Liver (tissue), 9 donors: Measurements from ENCODE around the gene NAA80. TPM values are rescaled to one million over a fixed set of nuclear protein-coding genes. Genes with fewer than 3 reads are reported as not detected.

Experiments used
- DNase-seq: peaks from one replicate; pipeline ENCODE4 v3.0.0-alpha.2; 2017; ENCODE audit warnings: low spot score
- H3K27ac ChIP-seq, 2 donors: one replicate each; pipeline ENCODE4 v1.7.0; 2013; ENCODE audit warnings: inconsistent platforms in 2 of 2, low read length in 2 of 2, control low read depth in 1 of 2, low read depth in 1 of 2, mild to moderate bottlenecking in 1 of 2
- H3K27me3 ChIP-seq, 4 donors: one replicate each; pipeline versions ENCODE4 v1.6.1 to v1.7.0; 2013; ENCODE audit warnings: low read length in 3 of 4, inconsistent platforms in 1 of 4, mild to moderate bottlenecking in 1 of 4, moderate library complexity in 1 of 4; ENCODE audit not compliant: control insufficient read depth in 4 of 4, insufficient read depth in 4 of 4
- H3K36me3 ChIP-seq, 4 donors: one replicate each; pipeline versions ENCODE4 v1.6.1 to v1.7.0; 2013; ENCODE audit warnings: low read length in 3 of 4, mild to moderate bottlenecking in 3 of 4, low read depth in 1 of 4, moderate library complexity in 1 of 4; ENCODE audit not compliant: control insufficient read depth in 4 of 4, insufficient read depth in 3 of 4
- H3K4me1 ChIP-seq, 4 donors: one replicate each; pipeline versions ENCODE4 v1.6.1 to v1.7.0; 2013; ENCODE audit warnings: low read length in 3 of 4, mild to moderate bottlenecking in 3 of 4, moderate library complexity in 1 of 4; ENCODE audit not compliant: control insufficient read depth in 4 of 4, insufficient read depth in 4 of 4
- H3K4me3 ChIP-seq, 3 donors: one replicate each; pipeline versions ENCODE4 v1.6.1 to v1.7.0; 2013; ENCODE audit warnings: low read length in 3 of 3, control low read depth in 1 of 3, low read depth in 1 of 3, mild to moderate bottlenecking in 1 of 3
- H3K9ac ChIP-seq, 2 donors: one replicate each; pipeline ENCODE4 v1.7.0; 2013; ENCODE audit warnings: low read length in 2 of 2, mild to moderate bottlenecking in 2 of 2, moderate library complexity in 2 of 2, control low read depth in 1 of 2, low read depth in 1 of 2
- H3K9me3 ChIP-seq, 4 donors: one replicate each; pipeline versions ENCODE4 v1.6.1 to v1.7.0; 2013; ENCODE audit warnings: low read length in 3 of 4; ENCODE audit not compliant: control insufficient read depth in 4 of 4
- EGR1 ChIP-seq, 2 donors: IDR thresholded peaks; 2 replicates each; pipeline ENCODE4 v1.6.1; 2016 to 2018; ENCODE audit warnings: antibody characterized with exemption in 2 of 2, low read depth in 2 of 2
- FOXA1 ChIP-seq: IDR thresholded peaks from 2 replicates; pipeline ENCODE4 v1.6.1; 2016; ENCODE audit warnings: antibody characterized with exemption
- HNF4A ChIP-seq, 2 donors: conservative IDR thresholded peaks; 2 replicates each; pipeline ENCODE4 v1.6.1; 2016; ENCODE audit warnings: antibody characterized with exemption in 2 of 2, mild to moderate bottlenecking in 2 of 2
- HNF4G ChIP-seq: IDR thresholded peaks from 2 replicates; pipeline ENCODE4 v1.6.1; 2016; ENCODE audit warnings: antibody characterized with exemption
- JUND ChIP-seq, 2 donors: IDR thresholded peaks; 2 replicates each; pipeline ENCODE4 v1.6.1; 2016; ENCODE audit warnings: antibody characterized with exemption in 2 of 2
- NR2F2 ChIP-seq: IDR thresholded peaks from 2 replicates; pipeline ENCODE4 v1.6.1; 2016; ENCODE audit warnings: antibody characterized with exemption
- RAD21 ChIP-seq, 2 donors: IDR thresholded peaks; 2 replicates each; pipeline ENCODE4 v1.6.1; 2016; ENCODE audit warnings: antibody characterized with exemption in 2 of 2, mild to moderate bottlenecking in 2 of 2
- RXRA ChIP-seq, 2 donors: IDR thresholded peaks; 2 replicates each; pipeline ENCODE4 v1.6.1; 2017 to 2018; ENCODE audit warnings: antibody characterized with exemption in 2 of 2, mild to moderate bottlenecking in 1 of 2
- SP1 ChIP-seq: IDR thresholded peaks from 2 replicates; pipeline ENCODE4 v1.6.1; 2018; ENCODE audit warnings: antibody characterized with exemption, mild to moderate bottlenecking
- TAF1 ChIP-seq: conservative IDR thresholded peaks from 2 replicates; pipeline ENCODE4 v1.6.1; 2016; ENCODE audit warnings: antibody characterized with exemption, mild to moderate bottlenecking
- YY1 ChIP-seq: IDR thresholded peaks from 2 replicates; pipeline ENCODE4 v1.6.1; 2016; ENCODE audit warnings: antibody characterized with exemption, mild to moderate bottlenecking
- WGBS: extraction: QIAGEN DNeasy Blood & Tissue Kit; methylation state at CpG from one replicate; pipeline ENCODE4 v1.1.7; 2013; 5-methylcytosine and 5-hydroxymethylcytosine counted together
- polyA plus RNA-seq, 2 donors: library from polyadenylated mRNA; stranded (reverse) in 1 of 2; unstranded in 1 of 2; fragments of 200-250 nt in 1 of 2; fragments of >200 nt in 1 of 2; fragmentation: Nextera tagmentation in 1 of 2; extraction: Ambion mirVana in 1 of 2; gene quantifications; one replicate each; pipeline versions ENCODE4 v1.2.1 to v1.2.3, GENCODE V29; 2013 to 2015
- total RNA-seq, 2 donors: library from RNA; depleted of rRNA; stranded (reverse); fragments of >200 nt; gene quantifications; one replicate each; pipeline ENCODE4 v1.2.3, GENCODE V29; 2014
- TF ChIP-seq, protein P1 (sequence below): IDR thresholded peaks from 2 replicates; pipeline ENCODE4 v1.6.1; 2016; ENCODE audit warnings: antibody characterized with exemption
- TF ChIP-seq, protein P2 (sequence below): fragments of 150-350 bp; IDR thresholded peaks from 2 replicates; pipeline ENCODE4 v1.5.1; 2017; ENCODE audit warnings: improper control_type of control experiment, low read depth, low read length; ENCODE audit not compliant: missing input control
- TF ChIP-seq, protein P3 (sequence below): IDR thresholded peaks from 2 replicates; pipeline ENCODE4 v1.6.1; 2016; ENCODE audit warnings: antibody characterized with exemption
- TF ChIP-seq, protein P4 (sequence below): IDR thresholded peaks from 2 replicates; pipeline ENCODE4 v1.6.1; 2016; ENCODE audit warnings: antibody characterized with exemption
- TF ChIP-seq, protein P5 (sequence below): IDR thresholded peaks from 2 replicates; pipeline ENCODE4 v1.6.1; 2016; ENCODE audit warnings: antibody characterized with exemption, mild to moderate bottlenecking
- donor health status: healthy.
- donor health status: healthy.
- donor health status: healthy.
- donor health status: healthy.
- donor health status: healthy.

NAA80 gene
- total and polyA plus RNA-seq, 4 donors: 1.6 to 5.5 (median 2.0) TPM

DNA sequence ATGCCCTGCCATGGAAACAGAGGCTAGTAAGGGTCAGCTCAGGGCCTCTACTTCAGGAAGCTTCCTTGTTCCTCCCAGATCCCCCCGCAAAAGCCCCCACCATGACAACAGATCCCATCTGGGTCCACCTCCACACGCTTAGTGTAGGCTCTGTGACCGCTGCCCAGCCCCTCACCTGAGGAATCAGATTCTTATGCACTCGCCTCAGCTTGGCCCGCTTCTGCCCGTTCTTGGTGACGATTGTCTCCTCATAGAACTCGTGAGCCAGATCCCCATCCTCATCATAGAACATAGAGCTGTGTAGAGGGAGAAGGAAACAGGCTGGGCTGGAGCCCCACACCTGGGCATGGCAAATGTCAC is 27.0 kb upstream of the NAA80 start:
- H3K9me3 ChIP-seq: no peaks in the 10 kb centered on the region
- no peak for DNase-seq
- H3K4me1 ChIP-seq: peaks cover 6 to 63% (median 44%) of the 10 kb centered on the region in 4 donors
- no peak overlapping the region for H3K27ac ChIP-seq
- TF ChIP-seq SP1 (no peak), TAF1 (no peak), JUND (IDR thresholded peaks at IDR 0.05) (no peak), EGR1 (IDR thresholded peaks at IDR 0.05; ENCODE audit: low read depth in 2 of 2) (no peak), YY1 (no peak), RXRA (IDR thresholded peaks at IDR 0.05) (no peak)
- TF ChIP-seq, protein P1, sequence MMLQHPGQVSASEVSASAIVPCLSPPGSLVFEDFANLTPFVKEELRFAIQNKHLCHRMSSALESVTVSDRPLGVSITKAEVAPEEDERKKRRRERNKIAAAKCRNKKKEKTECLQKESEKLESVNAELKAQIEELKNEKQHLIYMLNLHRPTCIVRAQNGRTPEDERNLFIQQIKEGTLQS: no peak
- TF ChIP-seq, protein P2, sequence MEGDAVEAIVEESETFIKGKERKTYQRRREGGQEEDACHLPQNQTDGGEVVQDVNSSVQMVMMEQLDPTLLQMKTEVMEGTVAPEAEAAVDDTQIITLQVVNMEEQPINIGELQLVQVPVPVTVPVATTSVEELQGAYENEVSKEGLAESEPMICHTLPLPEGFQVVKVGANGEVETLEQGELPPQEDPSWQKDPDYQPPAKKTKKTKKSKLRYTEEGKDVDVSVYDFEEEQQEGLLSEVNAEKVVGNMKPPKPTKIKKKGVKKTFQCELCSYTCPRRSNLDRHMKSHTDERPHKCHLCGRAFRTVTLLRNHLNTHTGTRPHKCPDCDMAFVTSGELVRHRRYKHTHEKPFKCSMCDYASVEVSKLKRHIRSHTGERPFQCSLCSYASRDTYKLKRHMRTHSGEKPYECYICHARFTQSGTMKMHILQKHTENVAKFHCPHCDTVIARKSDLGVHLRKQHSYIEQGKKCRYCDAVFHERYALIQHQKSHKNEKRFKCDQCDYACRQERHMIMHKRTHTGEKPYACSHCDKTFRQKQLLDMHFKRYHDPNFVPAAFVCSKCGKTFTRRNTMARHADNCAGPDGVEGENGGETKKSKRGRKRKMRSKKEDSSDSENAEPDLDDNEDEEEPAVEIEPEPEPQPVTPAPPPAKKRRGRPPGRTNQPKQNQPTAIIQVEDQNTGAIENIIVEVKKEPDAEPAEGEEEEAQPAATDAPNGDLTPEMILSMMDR: no peak
- TF ChIP-seq, protein P3, sequence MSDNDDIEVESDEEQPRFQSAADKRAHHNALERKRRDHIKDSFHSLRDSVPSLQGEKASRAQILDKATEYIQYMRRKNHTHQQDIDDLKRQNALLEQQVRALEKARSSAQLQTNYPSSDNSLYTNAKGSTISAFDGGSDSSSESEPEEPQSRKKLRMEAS: no peak
- TF ChIP-seq, protein P4, sequence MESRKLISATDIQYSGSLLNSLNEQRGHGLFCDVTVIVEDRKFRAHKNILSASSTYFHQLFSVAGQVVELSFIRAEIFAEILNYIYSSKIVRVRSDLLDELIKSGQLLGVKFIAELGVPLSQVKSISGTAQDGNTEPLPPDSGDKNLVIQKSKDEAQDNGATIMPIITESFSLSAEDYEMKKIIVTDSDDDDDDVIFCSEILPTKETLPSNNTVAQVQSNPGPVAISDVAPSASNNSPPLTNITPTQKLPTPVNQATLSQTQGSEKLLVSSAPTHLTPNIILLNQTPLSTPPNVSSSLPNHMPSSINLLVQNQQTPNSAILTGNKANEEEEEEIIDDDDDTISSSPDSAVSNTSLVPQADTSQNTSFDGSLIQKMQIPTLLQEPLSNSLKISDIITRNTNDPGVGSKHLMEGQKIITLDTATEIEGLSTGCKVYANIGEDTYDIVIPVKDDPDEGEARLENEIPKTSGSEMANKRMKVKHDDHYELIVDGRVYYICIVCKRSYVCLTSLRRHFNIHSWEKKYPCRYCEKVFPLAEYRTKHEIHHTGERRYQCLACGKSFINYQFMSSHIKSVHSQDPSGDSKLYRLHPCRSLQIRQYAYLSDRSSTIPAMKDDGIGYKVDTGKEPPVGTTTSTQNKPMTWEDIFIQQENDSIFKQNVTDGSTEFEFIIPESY: no peak
- no peak overlapping the region for H3K4me3 ChIP-seq
- 93% methylated on average over 8 of the region's 8 CpGs for WGBS
- no peaks in the 10 kb centered on the region for H3K27me3 ChIP-seq
- H3K36me3 ChIP-seq: peaks cover 2 to 23% (median 11%) of the 10 kb centered on the region in 4 donors
- no peak overlapping the region for H3K9ac ChIP-seq

DNA sequence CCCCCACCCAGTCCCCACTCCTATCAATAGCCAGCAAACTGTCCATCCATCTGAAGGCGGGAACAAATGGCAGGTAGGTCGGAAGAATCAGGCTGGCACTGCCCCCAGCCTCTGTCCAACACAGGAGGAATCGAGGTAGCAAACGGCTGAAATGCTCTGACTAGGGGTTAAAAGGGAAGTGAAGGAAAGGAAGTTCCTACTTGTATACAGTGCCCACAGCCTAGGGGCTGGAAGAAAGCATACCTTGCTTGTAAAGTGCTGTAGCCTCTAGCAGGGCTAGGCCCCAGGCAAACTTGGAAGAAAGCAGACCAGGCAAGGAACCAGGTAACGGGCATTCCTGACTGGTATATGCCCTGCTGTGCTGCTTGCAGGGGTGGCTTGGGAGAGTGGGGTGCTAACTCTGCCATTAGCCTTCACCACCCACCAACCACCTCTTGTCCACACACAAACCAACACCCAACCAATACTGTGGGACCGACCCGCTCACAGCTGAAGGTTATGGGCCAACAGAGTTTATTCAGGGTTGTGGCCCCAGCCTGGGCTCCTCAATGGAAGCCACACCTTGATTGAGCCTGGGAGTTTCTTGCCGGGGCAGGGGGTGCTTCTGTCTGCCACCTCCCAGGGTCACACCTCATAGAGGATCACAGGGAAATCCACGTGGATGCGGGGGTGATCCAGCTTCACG is 26.4 kb upstream of the NAA80 start:
- Histone ChIP-seq H3K9ac (no peak overlapping the region), H3K27ac (no peak overlapping the region), H3K27me3 (no peaks in the 10 kb centered on the region), H3K4me1 (peaks cover 6 to 64% (median 45%) of the 10 kb centered on the region in 4 donors), H3K9me3 (no peaks in the 10 kb centered on the region), H3K4me3 (no peak overlapping the region), H3K36me3 (peaks cover 0 to 18% (median 7%) of the 10 kb centered on the region in 4 donors)
- DNase-seq: no peak
- TF ChIP-seq RXRA (IDR thresholded peaks at IDR 0.05): no peak
- TF ChIP-seq, protein P4: no peak
- no peak for TF ChIP-seq NR2F2
- TF ChIP-seq HNF4G: no peak
- TF ChIP-seq HNF4A (conservative IDR thresholded peaks at IDR 0.05): no peak
- TF ChIP-seq FOXA1: no peak
- no peak for TF ChIP-seq YY1
- no peak for TF ChIP-seq TAF1
- TF ChIP-seq, protein P5, sequence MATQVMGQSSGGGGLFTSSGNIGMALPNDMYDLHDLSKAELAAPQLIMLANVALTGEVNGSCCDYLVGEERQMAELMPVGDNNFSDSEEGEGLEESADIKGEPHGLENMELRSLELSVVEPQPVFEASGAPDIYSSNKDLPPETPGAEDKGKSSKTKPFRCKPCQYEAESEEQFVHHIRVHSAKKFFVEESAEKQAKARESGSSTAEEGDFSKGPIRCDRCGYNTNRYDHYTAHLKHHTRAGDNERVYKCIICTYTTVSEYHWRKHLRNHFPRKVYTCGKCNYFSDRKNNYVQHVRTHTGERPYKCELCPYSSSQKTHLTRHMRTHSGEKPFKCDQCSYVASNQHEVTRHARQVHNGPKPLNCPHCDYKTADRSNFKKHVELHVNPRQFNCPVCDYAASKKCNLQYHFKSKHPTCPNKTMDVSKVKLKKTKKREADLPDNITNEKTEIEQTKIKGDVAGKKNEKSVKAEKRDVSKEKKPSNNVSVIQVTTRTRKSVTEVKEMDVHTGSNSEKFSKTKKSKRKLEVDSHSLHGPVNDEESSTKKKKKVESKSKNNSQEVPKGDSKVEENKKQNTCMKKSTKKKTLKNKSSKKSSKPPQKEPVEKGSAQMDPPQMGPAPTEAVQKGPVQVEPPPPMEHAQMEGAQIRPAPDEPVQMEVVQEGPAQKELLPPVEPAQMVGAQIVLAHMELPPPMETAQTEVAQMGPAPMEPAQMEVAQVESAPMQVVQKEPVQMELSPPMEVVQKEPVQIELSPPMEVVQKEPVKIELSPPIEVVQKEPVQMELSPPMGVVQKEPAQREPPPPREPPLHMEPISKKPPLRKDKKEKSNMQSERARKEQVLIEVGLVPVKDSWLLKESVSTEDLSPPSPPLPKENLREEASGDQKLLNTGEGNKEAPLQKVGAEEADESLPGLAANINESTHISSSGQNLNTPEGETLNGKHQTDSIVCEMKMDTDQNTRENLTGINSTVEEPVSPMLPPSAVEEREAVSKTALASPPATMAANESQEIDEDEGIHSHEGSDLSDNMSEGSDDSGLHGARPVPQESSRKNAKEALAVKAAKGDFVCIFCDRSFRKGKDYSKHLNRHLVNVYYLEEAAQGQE: no peak
- TF ChIP-seq, protein P1: no peak
- no peak for TF ChIP-seq RAD21 (IDR thresholded peaks at IDR 0.05)
- WGBS: 87% methylated on average over 11 of the region's 11 CpGs
